Left colon (tissue), 2 donors: ENCODE measurements around the gene SESN1. TPM values are rescaled to one million over a fixed set of nuclear protein-coding genes. Genes with fewer than 3 reads are reported as not detected.
"Not testable (repeated sequence)": the region's sequence is repeated elsewhere in the genome, so short reads cannot be mapped to it uniquely, and the experiment has no call there.

Experiments used
- ATAC-seq: fragments of 200-7000 bp; cut with Tn5 transposase; one replicate; pipeline ENCODE4 v1.9.1; 2020; ENCODE audit warnings: mild to moderate bottlenecking, moderate library complexity
- DNase-seq, 2 donors: peaks; one replicate each; pipeline ENCODE4 v3.0.0-alpha.2; 2020
- intact Hi-C, 2 donors: fragments of 100-400 bp; cut with DNase I in 1 of 2; cut with micrococcal nuclease in 1 of 2; formaldehyde crosslinking; loops; one replicate each; pipeline versions ENCODE4 v1.11.2 to v1.14.0; 2022; cut with DNase I, micrococcal nuclease
- long read RNA-seq: library from polyadenylated mRNA; unstranded; transcript quantifications from one replicate; pipeline ENCODE4 v2.0.0, GENCODE V29; 2021
- total RNA-seq, 2 donors: library from RNA; stranded (reverse); fragmentation: NEBNext Ultra II Directional; extraction: Animal tissue kit (Norgen Biotek cat#: 25700); gene quantifications; one replicate each; pipeline ENCODE4 v1.2.1, GENCODE V29; 2021
- donor health status: DM: no; HTN: no; CAD: no.
- donor health status: DM: yes; HTN: yes; CAD: no.

The SESN1 gene
- 10 to 100 TPM; 20.4 to 27.5 TPM for total RNA-seq
- long read RNA-seq, transcript SESN1-204 (10 exons, 3,509 nt): minor isoform, 10 of 44 reads
- long read RNA-seq, transcript SESN1-202 (10 exons, 2,676 nt): major isoform, 31 of 44 reads
- long read RNA-seq, partial matches to known transcripts: 1 of 44 reads
- long read RNA-seq, other reads (novel, unspliced or antisense): 2 of 44 reads

GRCh38 chr6:109094416-109095035 lies at the start of gene SESN1:
SESN1 (minus strand) TSS chr6:109094846; CDS start chr6:109094073, 773 bp downstream.
- intact Hi-C loops: no loop called here
- DNase-seq (peak; percentile 94), ATAC-seq (peak; percentile 81)

GRCh38 chr6:109143191-109143590 lies 48.5 kb upstream of the SESN1 start:
- no peak for DNase-seq
- no peak for ATAC-seq
- intact Hi-C loops: no loop called here

- ATAC-seq, intact Hi-C loops, DNase-seq: not testable (repeated sequence)
Measured at GRCh38 chr6:109142067-109142466, 47.4 kb upstream of the SESN1 start.

GRCh38 chr6:109139109-109139508 lies 44.5 kb upstream of the SESN1 start:
- intact Hi-C loops: no loop called here
- no peak for ATAC-seq
- DNase-seq: no peak

GRCh38 chr6:109136530-109136929 lies 41.9 kb upstream of the SESN1 start:
- DNase-seq, ATAC-seq, intact Hi-C loops: not testable (repeated sequence)

GRCh38 chr6:109136039-109136438 lies 41.4 kb upstream of the SESN1 start:
- DNase-seq, ATAC-seq, intact Hi-C loops: not testable (repeated sequence)

- ATAC-seq, DNase-seq, intact Hi-C loops: not testable (repeated sequence)
Measured at GRCh38 chr6:109135600-109135999, 41.0 kb upstream of the SESN1 start.

- intact Hi-C loops: no loop called here
- no peak for DNase-seq
- no peak for ATAC-seq
Measured at GRCh38 chr6:109130065-109130464, 35.4 kb upstream of the SESN1 start.

- intact Hi-C loops: no loop called here
Measured at GRCh38 chr6:109125504-109125903, 30.9 kb upstream of the SESN1 start.

GRCh38 chr6:109124219-109124618 lies 29.6 kb upstream of the SESN1 start:
- DNase-seq (no peak), ATAC-seq (no peak)
- intact Hi-C loops: no loop called here

More at GRCh38 chr6:109125504-109125903, 30.9 kb upstream of the SESN1 start:
- DNase-seq: no peak
- ATAC-seq: no peak

- DNase-seq: no peak
- intact Hi-C loops: no loop called here
- no peak for ATAC-seq
Measured at GRCh38 chr6:109121411-109121810, 26.8 kb upstream of the SESN1 start.

GRCh38 chr6:109118871-109119354 lies 24.3 kb upstream of the SESN1 start:
- no peak for DNase-seq
- no peak for ATAC-seq
- intact Hi-C loops: no loop called here

- DNase-seq (no peak), ATAC-seq (no peak)
- intact Hi-C loops: no loop called here
Measured at GRCh38 chr6:109118337-109118736, 23.7 kb upstream of the SESN1 start.

- peak; percentile 97 for ATAC-seq
- intact Hi-C loops: no loop called here
- DNase-seq: peak in 1 of 2 donors; percentile 28
Measured at GRCh38 chr6:109117346-109118035, 22.8 kb upstream of the SESN1 start.

GRCh38 chr6:109112663-109113062 lies 18.0 kb upstream of the SESN1 start:
- DNase-seq, ATAC-seq, intact Hi-C loops: not testable (repeated sequence)

GRCh38 chr6:109109663-109110062 lies 15.0 kb upstream of the SESN1 start:
- ATAC-seq, intact Hi-C loops, DNase-seq: not testable (repeated sequence)

- ATAC-seq (no peak), DNase-seq (no peak)
- intact Hi-C loops: no loop called here
Measured at GRCh38 chr6:109105681-109106080, 11.0 kb upstream of the SESN1 start.

- no peak for ATAC-seq
- intact Hi-C loops: no loop called here
Measured at GRCh38 chr6:109104512-109104911, 9.9 kb upstream of the SESN1 start.

GRCh38 chr6:109103942-109104341 lies 9.3 kb upstream of the SESN1 start:
- intact Hi-C loops: no loop called here

More at GRCh38 chr6:109104512-109104911, 9.9 kb upstream of the SESN1 start:
- no peak for DNase-seq

GRCh38 chr6:109102762-109103161 lies 8.1 kb upstream of the SESN1 start:
- ATAC-seq: no peak
- no peak for DNase-seq
- intact Hi-C loops: no loop called here

More at GRCh38 chr6:109103942-109104341, 9.3 kb upstream of the SESN1 start:
- no peak for ATAC-seq
- DNase-seq: no peak
